Hypothalamus (tissue), 51 donors: ENCODE results near the gene C16orf92.
A peak's percentile ranks its signal among the peaks of the same experiment; 100 is the strongest.

ENCODE experiments used
- DNase-seq, 51 donors: peaks; one replicate each; lab custom pipeline; 2025; lab: John Stamatoyannopoulos, UW

The C16orf92 gene, protein sequence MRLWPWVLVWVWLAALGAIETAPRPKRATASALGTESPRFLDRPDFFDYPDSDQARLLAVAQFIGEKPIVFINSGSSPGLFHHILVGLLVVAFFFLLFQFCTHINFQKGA

DNA sequence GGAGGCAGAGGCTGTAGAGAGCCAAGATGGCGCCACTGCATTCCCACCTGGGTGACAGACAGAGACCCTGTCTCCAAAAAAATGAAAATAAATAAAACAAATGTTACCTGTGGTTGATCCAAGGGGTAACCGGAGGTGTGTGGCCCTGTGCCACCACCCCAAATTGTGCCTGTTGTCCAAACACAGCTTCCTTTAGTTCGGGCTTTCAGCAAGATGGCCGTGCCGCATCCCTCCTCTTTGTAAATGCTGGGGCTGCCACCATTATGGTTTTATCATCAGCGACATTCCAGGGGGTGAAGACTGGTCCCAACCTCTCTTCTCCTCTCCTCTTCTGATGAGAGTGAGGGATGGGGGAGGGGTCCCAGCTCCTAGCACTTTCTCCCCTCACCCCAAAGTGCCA is at the start of gene C16orf92:
Gene C16orf92, plus strand, starts transcription at position 312 of the 400 bp plus-strand sequence. CDS start 143 bp downstream, outside the sequence.
- no peak for DNase-seq

DNA sequence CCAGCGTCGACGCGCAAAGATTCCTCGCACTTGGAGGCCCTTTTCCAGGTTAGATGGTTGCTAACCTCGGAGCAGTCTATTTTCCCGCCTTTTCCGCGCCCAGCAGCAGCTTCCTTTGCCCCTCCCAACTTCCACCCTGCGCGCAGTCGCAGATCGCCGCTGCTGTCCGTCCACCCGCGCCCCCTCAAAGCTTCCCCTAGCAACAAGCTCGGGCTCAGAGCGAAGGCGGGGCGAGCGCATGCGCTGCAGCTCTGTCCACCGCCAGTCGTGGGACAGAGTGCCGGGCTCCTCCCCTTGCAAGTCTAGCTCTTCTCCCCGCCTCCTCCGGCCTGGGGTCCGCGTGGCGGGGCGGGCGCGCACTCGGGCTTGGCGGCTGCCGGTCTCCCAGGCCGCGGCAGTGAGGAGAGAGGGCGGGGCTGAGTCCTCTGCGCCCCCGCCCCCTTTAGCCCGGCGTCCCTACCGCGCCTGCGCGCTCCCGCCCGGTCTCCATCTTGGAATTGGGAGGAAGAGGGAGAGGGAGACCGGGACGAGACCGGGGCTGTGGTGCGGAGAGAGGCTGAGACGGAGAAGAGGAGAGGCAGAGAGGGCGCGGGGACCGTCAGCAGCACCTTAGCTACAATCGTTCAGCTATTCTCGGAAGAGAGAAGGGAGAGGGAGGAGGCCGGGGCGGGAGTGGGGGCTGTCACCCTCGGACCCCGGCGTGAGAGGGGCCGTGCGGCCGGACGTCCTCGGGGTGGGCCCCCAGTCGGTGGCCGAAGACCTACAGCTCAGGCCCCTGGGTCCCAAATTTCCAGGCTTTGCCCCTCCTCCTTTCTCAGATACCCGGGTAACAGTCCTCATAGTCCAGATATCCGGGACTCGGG is 49.4 kb upstream of the C16orf92 start, which contains the start of gene TAOK2:
Gene TAOK2, plus strand, starts transcription at position 485 of the 863 bp plus-strand sequence. CDS start 3,905 bp downstream, outside the sequence.
- DNase-seq: peak; percentile 83 to 100 (median 98)

DNA sequence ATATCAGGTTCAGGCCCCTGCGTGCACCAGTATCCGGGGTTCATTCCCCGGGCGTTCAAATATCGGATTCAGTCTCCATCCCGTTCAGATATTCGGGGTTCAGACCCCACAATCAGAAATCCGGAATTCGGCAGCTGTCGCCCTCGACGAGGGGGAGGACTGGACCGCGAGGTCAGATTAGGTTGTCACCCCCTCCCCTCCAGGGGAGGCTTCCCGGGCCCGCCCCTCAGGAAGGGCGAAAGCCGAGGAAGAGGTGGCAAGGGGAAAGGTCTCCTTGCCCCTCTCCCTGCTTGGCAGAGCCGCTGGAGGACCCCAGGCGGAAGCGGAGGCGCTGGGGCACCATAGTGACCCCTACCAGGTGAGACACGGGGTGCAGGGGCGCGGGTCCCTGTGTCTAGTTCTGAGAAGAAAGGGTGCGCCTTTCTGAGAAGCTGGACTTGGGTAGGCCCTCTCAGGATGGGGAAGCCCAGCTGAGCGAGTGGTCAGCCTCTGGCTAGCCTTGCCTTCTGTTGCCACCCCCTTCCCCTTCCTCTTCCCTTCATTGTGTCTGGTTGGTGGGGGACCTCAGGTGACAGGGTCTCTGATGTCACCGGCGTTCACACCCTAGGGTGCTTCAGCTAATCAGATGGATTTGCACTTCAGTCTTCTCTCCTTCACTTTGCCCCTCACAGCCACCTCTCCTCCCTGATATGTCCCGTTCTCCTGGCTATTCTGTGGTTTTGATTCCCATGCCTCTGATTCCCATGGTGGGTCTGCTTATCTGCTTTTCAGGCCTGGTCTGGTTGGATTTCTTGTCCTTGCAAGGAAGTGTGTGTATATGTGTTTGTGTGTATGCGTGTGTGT is 48.5 kb upstream of the C16orf92 start:
- DNase-seq: peak in 7 of 51 donors; percentile 9 to 26 (median 13)

GRCh38 chr16:29975134-29975538 is 47.9 kb upstream of the C16orf92 start:
- DNase-seq: no peak

GRCh38 chr16:29975811-29976511 is 47.0 kb upstream of the C16orf92 start:
- DNase-seq: no peak

GRCh38 chr16:29977063-29977825 is 45.8 kb upstream of the C16orf92 start:
- no peak for DNase-seq

GRCh38 chr16:29978081-29978480 is 44.9 kb upstream of the C16orf92 start:
- no peak for DNase-seq

DNA sequence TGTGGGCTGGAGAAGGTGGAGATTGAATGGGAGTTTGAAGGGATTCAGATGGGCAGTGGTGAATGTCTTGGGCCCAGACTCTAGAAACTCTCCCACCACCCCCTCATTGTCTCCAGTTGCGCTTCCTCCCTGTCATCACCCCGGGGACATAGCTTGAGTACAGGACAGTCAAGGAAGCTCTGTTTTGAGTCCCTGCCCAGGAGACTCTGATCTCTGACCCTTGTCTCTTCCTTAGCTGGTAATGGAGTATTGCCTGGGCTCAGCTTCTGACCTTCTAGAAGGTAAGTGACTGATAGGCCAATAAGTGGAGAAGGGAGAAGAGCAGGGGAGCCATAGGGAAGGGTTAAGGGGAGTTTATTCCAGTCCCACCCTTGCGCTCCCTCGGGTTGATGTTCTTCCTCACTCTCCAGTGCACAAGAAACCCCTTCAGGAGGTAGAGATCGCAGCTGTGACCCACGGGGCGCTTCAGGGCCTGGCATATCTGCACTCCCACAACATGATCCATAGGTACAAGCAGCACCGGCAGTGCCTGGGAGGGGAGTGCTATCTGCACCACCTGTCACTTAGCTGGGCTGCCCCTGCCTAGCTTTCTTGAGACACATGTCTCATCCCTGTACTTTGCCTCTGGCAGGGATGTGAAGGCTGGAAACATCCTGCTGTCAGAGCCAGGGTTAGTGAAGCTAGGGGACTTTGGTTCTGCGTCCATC is 44.3 kb upstream of the C16orf92 start:
- DNase-seq: no peak

- DNase-seq: no peak
Measured at GRCh38 chr16:29982560-29983419, 40.2 kb upstream of the C16orf92 start.

- DNase-seq: no peak
Measured at GRCh38 chr16:29983420-29984136, 39.4 kb upstream of the C16orf92 start.

- no peak for DNase-seq
Measured at GRCh38 chr16:29984137-29984763, 38.7 kb upstream of the C16orf92 start.

GRCh38 chr16:29984764-29985147 is 38.2 kb upstream of the C16orf92 start:
- no peak for DNase-seq

GRCh38 chr16:29985271-29985811 is 37.7 kb upstream of the C16orf92 start:
- DNase-seq: no peak

DNA sequence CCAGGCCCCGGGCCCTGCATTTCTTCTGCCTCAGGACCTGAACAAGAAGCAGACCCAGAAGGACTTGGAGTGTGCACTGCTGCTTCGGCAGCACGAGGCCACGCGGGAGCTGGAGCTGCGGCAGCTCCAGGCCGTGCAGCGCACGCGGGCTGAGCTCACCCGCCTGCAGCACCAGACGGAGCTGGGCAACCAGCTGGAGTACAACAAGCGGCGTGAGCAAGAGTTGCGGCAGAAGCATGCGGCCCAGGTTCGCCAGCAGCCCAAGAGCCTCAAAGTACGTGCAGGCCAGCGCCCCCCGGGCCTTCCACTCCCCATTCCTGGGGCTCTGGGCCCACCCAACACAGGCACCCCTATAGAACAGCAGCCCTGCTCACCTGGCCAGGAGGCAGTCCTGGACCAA is 36.8 kb upstream of the C16orf92 start:
- no peak for DNase-seq

GRCh38 chr16:29986931-29987330 is 36.1 kb upstream of the C16orf92 start:
- DNase-seq: no peak

GRCh38 chr16:29987371-29988085 is 35.5 kb upstream of the C16orf92 start:
- no peak for DNase-seq
